Osteocyte (in vitro differentiated cells): ENCODE measurements around the gene PPP1R12C. TPM values are rescaled to one million over a fixed set of nuclear protein-coding genes. Genes with fewer than 3 reads are reported as not detected.

Experiments
- DNase-seq: peaks from one replicate; pipeline ENCODE4 v3.0.0; 2021; ENCODE audit warnings: mixed read lengths; ENCODE audit not compliant: unreplicated experiment; ENCODE audit errors: extremely low spot score
- H3K27ac Mint-ChIP-seq: one replicate; pipeline ENCODE4 v1.8.0; 2021; ENCODE audit warnings: mild to moderate bottlenecking, mixed read lengths; ENCODE audit not compliant: unreplicated experiment
- H3K27me3 Mint-ChIP-seq: one replicate; pipeline ENCODE4 v1.8.0; 2021; ENCODE audit warnings: mixed read lengths; ENCODE audit not compliant: unreplicated experiment
- H3K36me3 Mint-ChIP-seq: one replicate; pipeline ENCODE4 v1.8.0; 2021; ENCODE audit warnings: mixed read lengths; ENCODE audit not compliant: unreplicated experiment
- H3K4me1 Mint-ChIP-seq: one replicate; pipeline ENCODE4 v1.8.0; 2021; ENCODE audit warnings: mixed read lengths; ENCODE audit not compliant: unreplicated experiment
- H3K4me3 Mint-ChIP-seq: one replicate; pipeline ENCODE4 v1.8.0; 2021; ENCODE audit warnings: mild to moderate bottlenecking, moderate library complexity, mixed read lengths; ENCODE audit not compliant: unreplicated experiment
- H3K9me3 Mint-ChIP-seq: one replicate; pipeline ENCODE4 v1.8.0; 2021; ENCODE audit warnings: mixed read lengths; ENCODE audit not compliant: unreplicated experiment
- total RNA-seq: library from RNA; stranded (reverse); gene quantifications from 2 replicates; pipeline ENCODE4 v1.2.1, GENCODE V29; 2021
- TF ChIP-seq, protein P1 (sequence below): fragments of 200-600 bp; sonication (generic); IDR thresholded peaks from 2 replicates; pipeline ENCODE4 v1.5.0; 2021; ENCODE audit warnings: antibody characterized with exemption, mild to moderate bottlenecking, moderate library complexity

The PPP1R12C gene
- total RNA-seq, 1 donor from 2014 or later: 135 TPM

- TF ChIP-seq, protein P1, sequence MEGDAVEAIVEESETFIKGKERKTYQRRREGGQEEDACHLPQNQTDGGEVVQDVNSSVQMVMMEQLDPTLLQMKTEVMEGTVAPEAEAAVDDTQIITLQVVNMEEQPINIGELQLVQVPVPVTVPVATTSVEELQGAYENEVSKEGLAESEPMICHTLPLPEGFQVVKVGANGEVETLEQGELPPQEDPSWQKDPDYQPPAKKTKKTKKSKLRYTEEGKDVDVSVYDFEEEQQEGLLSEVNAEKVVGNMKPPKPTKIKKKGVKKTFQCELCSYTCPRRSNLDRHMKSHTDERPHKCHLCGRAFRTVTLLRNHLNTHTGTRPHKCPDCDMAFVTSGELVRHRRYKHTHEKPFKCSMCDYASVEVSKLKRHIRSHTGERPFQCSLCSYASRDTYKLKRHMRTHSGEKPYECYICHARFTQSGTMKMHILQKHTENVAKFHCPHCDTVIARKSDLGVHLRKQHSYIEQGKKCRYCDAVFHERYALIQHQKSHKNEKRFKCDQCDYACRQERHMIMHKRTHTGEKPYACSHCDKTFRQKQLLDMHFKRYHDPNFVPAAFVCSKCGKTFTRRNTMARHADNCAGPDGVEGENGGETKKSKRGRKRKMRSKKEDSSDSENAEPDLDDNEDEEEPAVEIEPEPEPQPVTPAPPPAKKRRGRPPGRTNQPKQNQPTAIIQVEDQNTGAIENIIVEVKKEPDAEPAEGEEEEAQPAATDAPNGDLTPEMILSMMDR: no peak
- Mint-ChIP-seq H3K4me1 (no peaks in the 10 kb centered on the region), H3K27ac (no peak overlapping the region), H3K4me3 (no peak overlapping the region), H3K9me3 (no peaks in the 10 kb centered on the region), H3K36me3 (no peaks in the 10 kb centered on the region), H3K27me3 (peaks cover 24% of the 10 kb centered on the region)
- no peak for DNase-seq
Measured at GRCh38 chr19:55133639-55134444, 16.4 kb upstream of the PPP1R12C start.

GRCh38 chr19:55132453-55133129, 15.2 kb upstream of the PPP1R12C start:
- TF ChIP-seq, protein P1: no peak
- Mint-ChIP-seq H3K27ac (no peak overlapping the region), H3K4me1 (no peaks in the 10 kb centered on the region), H3K9me3 (no peaks in the 10 kb centered on the region), H3K27me3 (peaks cover 30% of the 10 kb centered on the region), H3K4me3 (no peak overlapping the region), H3K36me3 (no peaks in the 10 kb centered on the region)
- no peak for DNase-seq

DNA sequence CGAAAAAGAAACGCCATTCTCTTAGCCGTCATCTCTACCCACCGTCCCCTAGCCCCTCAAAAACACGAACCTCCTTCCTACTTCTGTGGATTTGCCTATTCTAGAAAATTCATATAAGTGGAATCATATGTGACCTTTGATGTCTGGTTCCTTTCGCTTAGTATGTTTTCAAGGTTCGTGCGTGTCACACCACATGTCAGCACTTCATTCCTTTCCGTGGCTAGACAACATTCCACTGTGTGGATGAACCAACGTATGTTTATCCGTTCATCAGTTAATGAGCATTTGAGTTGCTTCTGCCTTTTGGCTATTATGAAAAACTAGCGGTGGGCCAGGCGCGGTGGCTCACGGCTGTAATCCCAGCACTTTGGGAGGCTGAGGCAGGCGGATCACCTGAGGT, 14.0 kb upstream of the PPP1R12C start:
- no peak overlapping the region for H3K4me3 Mint-ChIP-seq

GRCh38 chr19:55119053-55119452, 1.6 kb upstream of the PPP1R12C start:
- no peak overlapping the region for H3K27ac Mint-ChIP-seq
- no peak overlapping the region for H3K4me3 Mint-ChIP-seq

More for the DNA sequence above, 14.0 kb upstream of the PPP1R12C start:
- Mint-ChIP-seq H3K27ac (no peak overlapping the region), H3K9me3 (no peaks in the 10 kb centered on the region), H3K27me3 (peaks cover 41% of the 10 kb centered on the region), H3K36me3 (no peaks in the 10 kb centered on the region), H3K4me1 (no peaks in the 10 kb centered on the region)
- TF ChIP-seq, protein P1: no peak
- DNase-seq: no peak

More at GRCh38 chr19:55119053-55119452, 1.6 kb upstream of the PPP1R12C start:
- DNase-seq: no peak
- Mint-ChIP-seq H3K27me3 (peaks cover 16% of the 10 kb centered on the region), H3K9me3 (no peaks in the 10 kb centered on the region), H3K4me1 (peaks cover 28% of the 10 kb centered on the region), H3K36me3 (no peaks in the 10 kb centered on the region)
- TF ChIP-seq, protein P1: no peak
